Thyroid gland (tissue), 4 donors: ENCODE measurements around the gene UBE2D1.

ENCODE experiments used
- CTCF ChIP-seq, 6 experiments: fragments of 200-600 bp in 3 of 6; fragments of 450-650 bp in 3 of 6; sonication (generic) in 3 of 6; IDR thresholded peaks; one replicate each; pipeline ENCODE4 v1.5.1; 2016 to 2019; ENCODE audit warnings: antibody characterized with exemption in 6 of 6, mild to moderate bottlenecking in 2 of 6, inconsistent platforms in 1 of 6, moderate library complexity in 1 of 6
- POLR2A ChIP-seq, 2 donors: fragments of 450-650 bp; IDR thresholded peaks; one replicate each; pipeline ENCODE4 v1.6.1; 2017; ENCODE audit warnings: antibody characterized with exemption in 2 of 2, mild to moderate bottlenecking in 2 of 2, moderate library complexity in 1 of 2

- TF ChIP-seq CTCF (IDR thresholded peaks at IDR 0.05), result no peak
- TF ChIP-seq POLR2A (IDR thresholded peaks at IDR 0.05), result no peak
Observed at GRCh38 chr10:58320351-58321049, 14.3 kb upstream of the UBE2D1 start.
